HepG2 (cell line): ENCODE data around the gene HRG. TPM values are rescaled to one million over a fixed set of nuclear protein-coding genes. Genes with fewer than 3 reads are reported as not detected.

Experiments
- ATAC-seq: fragments of 200-7000 bp; cut with Tn5 transposase; 3 replicates; pipeline ENCODE4 v1.9.1; 2020; ENCODE audit warnings: mild to moderate bottlenecking, moderate library complexity
- BruUV-seq: library from RNA; stranded (reverse); fragments of 400-500 nt; replicated peaks from 2 replicates; lab custom pipeline; 2021; lab: Mats Ljungman, UMichigan
- CTCF ChIA-PET: fragments of 300-600 bp; formaldehyde crosslinking; extraction: SDS; loops from one replicate; lab custom pipeline; 2021; ENCODE audit warnings: low total read pairs, inconsistent platforms, low intra/inter-chr PET ratio; lab: Yijun Ruan, JAX
- POLR2A ChIA-PET: fragments of 350-600 bp; sonication (Branson Sonifier 250); formaldehyde crosslinking; loops from one replicate; lab custom pipeline; 2020; ENCODE audit warnings: antibody characterized with exemption, inconsistent platforms; lab: Yijun Ruan, JAX
- DNase-seq: peaks from one replicate; pipeline ENCODE4 v3.0.0-alpha.2; 2015; ENCODE audit warnings: low spot score
- FAIRE-seq: peaks from 3 replicates; lab custom pipeline; 2011; peaks lifted over from hg19 to GRCh38; lab: Jason Lieb, UNC
- H2AFZ ChIP-seq: one replicate; pipeline ENCODE4 v1.6.1; 2011; ENCODE audit warnings: low read length, inconsistent platforms
- H3K27ac ChIP-seq: fragments of 300-600 bp; 3 replicates; pipeline ENCODE4 v1.8.0; 2011; ENCODE audit warnings: mixed run types, mild to moderate bottlenecking, mixed read lengths, low read length, inconsistent platforms; ENCODE audit not compliant: insufficient read depth; ENCODE audit errors: extremely low read length
- H3K27me3 ChIP-seq, 2 experiments: fragments of 200-600 bp in 1 of 2; 2 replicates in 1 of 2; 3 replicates in 1 of 2; pipeline versions ENCODE4 v1.6.0 to v1.8.0; 2011; ENCODE audit warnings: low read length in 2 of 2, mild to moderate bottlenecking in 2 of 2, moderate library complexity in 2 of 2, inconsistent platforms in 1 of 2; ENCODE audit not compliant: insufficient read depth in 2 of 2, control insufficient read depth in 1 of 2
- H3K36me3 ChIP-seq, 2 experiments: fragments of 200-600 bp in 1 of 2; replicated peaks in 1 of 2; 2 replicates in 1 of 2; 3 replicates in 1 of 2; pipeline versions ENCODE4 v1.5.1 to v1.8.0; 2011; ENCODE audit warnings: low read length in 2 of 2, inconsistent platforms in 1 of 2; ENCODE audit not compliant: insufficient read depth in 2 of 2, control insufficient read depth in 1 of 2
- H3K4me1 ChIP-seq: 2 replicates; pipeline ENCODE4 v1.5.1; 2012; ENCODE audit warnings: low read length, inconsistent platforms; ENCODE audit not compliant: insufficient read depth
- H3K4me2 ChIP-seq: 2 replicates; pipeline ENCODE4 v1.6.0; 2011; ENCODE audit warnings: low read depth, low read length, inconsistent platforms
- H3K4me3 ChIP-seq, 3 experiments: fragments of 200-600 bp in 1 of 3; sonication (generic), shearing (Covaris generic) in 1 of 3; replicated peaks in 1 of 3; 2 replicates each; pipeline ENCODE4 v1.5.1; 2011 to 2016; ENCODE audit warnings: low read length in 3 of 3, inconsistent platforms in 2 of 3, low read depth in 2 of 3, mild to moderate bottlenecking in 2 of 3, control low read depth in 1 of 3, mixed read lengths in 1 of 3; ENCODE audit not compliant: insufficient read depth in 1 of 3
- H3K79me2 ChIP-seq: one replicate; pipeline ENCODE4 v1.6.1; 2011; ENCODE audit warnings: low read length, inconsistent platforms; ENCODE audit not compliant: insufficient read depth
- H3K9ac ChIP-seq: 2 replicates; pipeline ENCODE4 v1.6.0; 2011; ENCODE audit warnings: mild to moderate bottlenecking, low read depth, low read length, inconsistent platforms; ENCODE audit not compliant: insufficient read depth
- H3K9me3 ChIP-seq: 2 replicates; pipeline ENCODE4 v1.5.1; 2012; ENCODE audit warnings: mild to moderate bottlenecking, low read length
- H4K20me1 ChIP-seq: 2 replicates; pipeline ENCODE4 v1.6.0; 2011; ENCODE audit warnings: inconsistent platforms, mild to moderate bottlenecking, low read length, moderate library complexity; ENCODE audit not compliant: insufficient read depth
- CENPBD1 ChIP-seq: sonication (generic); formaldehyde crosslinking; IDR thresholded peaks from 2 replicates; pipeline ENCODE4 v1.8.0; 2022; ENCODE audit warnings: missing genetic modification reagents, low read depth, mild to moderate bottlenecking, borderline replicate concordance
- CREB1 ChIP-seq, 2 experiments: fragments of 450-650 bp in 1 of 2; IDR thresholded peaks; 2 replicates each; pipeline ENCODE4 v1.6.1; 2016 to 2017; ENCODE audit warnings: control low read depth in 1 of 2, mild to moderate bottlenecking in 1 of 2, missing compliant biosample characterization in 1 of 2, missing genetic modification characterization in 1 of 2
- EED ChIP-seq: sonication (generic); formaldehyde crosslinking; IDR thresholded peaks from 2 replicates; pipeline ENCODE4 v1.5.0; 2020; ENCODE audit warnings: mild to moderate bottlenecking, missing genetic modification reagents
- EHMT2 ChIP-seq: fragments of 200-600 bp; sonication (generic); IDR thresholded peaks from 2 replicates; pipeline ENCODE4 v1.7.0; 2017; ENCODE audit warnings: antibody characterized with exemption, low read depth, low read length, borderline replicate concordance
- ELF1 ChIP-seq: sonication (generic); formaldehyde crosslinking; IDR thresholded peaks from 2 replicates; pipeline ENCODE4 v1.4.0; 2020; ENCODE audit warnings: missing genetic modification reagents
- GPN1 ChIP-seq: sonication (generic); formaldehyde crosslinking; IDR thresholded peaks from 2 replicates; pipeline ENCODE4 v1.5.1; 2020; ENCODE audit warnings: missing genetic modification reagents, borderline replicate concordance
- HHEX ChIP-seq: IDR thresholded peaks from 2 replicates; pipeline ENCODE4 v1.6.1; 2016; ENCODE audit warnings: control low read depth
- JDP2 ChIP-seq: sonication (generic); formaldehyde crosslinking; IDR thresholded peaks from 2 replicates; pipeline ENCODE4 v1.8.1; 2022; ENCODE audit warnings: missing genetic modification reagents, borderline replicate concordance
- NR1H2 ChIP-seq: sonication (generic); formaldehyde crosslinking; IDR thresholded peaks from 2 replicates; pipeline ENCODE4 v1.8.1; 2022; ENCODE audit warnings: low read depth, missing genetic modification reagents, borderline replicate concordance
- THAP11 ChIP-seq: IDR thresholded peaks from 2 replicates; pipeline ENCODE4 v1.6.1; 2016; ENCODE audit warnings: missing biosample characterization, missing genetic modification reagents
- THYN1 ChIP-seq: sonication (generic); formaldehyde crosslinking; IDR thresholded peaks from 2 replicates; pipeline ENCODE4 v1.8.1; 2023; ENCODE audit warnings: low read depth, mild to moderate bottlenecking, moderate library complexity, missing genetic modification reagents, borderline replicate concordance
- TOPORS ChIP-seq: sonication (generic); formaldehyde crosslinking; IDR thresholded peaks from 2 replicates; pipeline ENCODE4 v1.8.0; 2023; ENCODE audit warnings: mild to moderate bottlenecking, missing genetic modification reagents
- ZNF160 ChIP-seq: sonication (generic); formaldehyde crosslinking; IDR thresholded peaks from 2 replicates; pipeline ENCODE4 v1.8.0; 2022; ENCODE audit warnings: mild to moderate bottlenecking, inconsistent platforms, missing genetic modification reagents
- ZNF24 ChIP-seq: fragments of 450-650 bp; IDR thresholded peaks from 2 replicates; pipeline ENCODE4 v1.6.1; 2017; ENCODE audit warnings: antibody characterized with exemption, mild to moderate bottlenecking
- ZNF317 ChIP-seq: sonication (generic); formaldehyde crosslinking; IDR thresholded peaks from 2 replicates; pipeline ENCODE4 v1.5.0; 2020; ENCODE audit warnings: mild to moderate bottlenecking, missing genetic modification reagents
- ZNF670 ChIP-seq: sonication (generic); formaldehyde crosslinking; IDR thresholded peaks from 2 replicates; pipeline ENCODE4 v1.8.0; 2022; ENCODE audit warnings: mild to moderate bottlenecking, missing genetic modification reagents, borderline replicate concordance
- ZNF737 ChIP-seq: sonication (generic); formaldehyde crosslinking; IDR thresholded peaks from 2 replicates; pipeline ENCODE4 v1.5.0; 2020; ENCODE audit warnings: missing genetic modification reagents, mild to moderate bottlenecking, borderline replicate concordance
- ZNF782 ChIP-seq: sonication (generic); formaldehyde crosslinking; IDR thresholded peaks from 2 replicates; pipeline ENCODE4 v1.4.0; 2020; ENCODE audit warnings: missing genetic modification reagents, mild to moderate bottlenecking, borderline replicate concordance
- ZSCAN25 ChIP-seq: sonication (generic); formaldehyde crosslinking; IDR thresholded peaks from 2 replicates; pipeline ENCODE4 v1.8.0; 2022; ENCODE audit warnings: mild to moderate bottlenecking, missing genetic modification reagents
- WGBS: methylation state at CpG from one replicate; pipeline ENCODE4 v1.1.6; 2017; ENCODE audit warnings: low lambda C conversion rate; 5-methylcytosine and 5-hydroxymethylcytosine counted together
- in situ Hi-C: cut with HindIII; loops from 2 replicates; pipeline ENCODE4 v1.10.0; 2017; ENCODE audit warnings: low pct_unique_long_range_greater_than_20kb; ENCODE audit not compliant: extremely low pct_ligation_motif_present
- intact Hi-C: fragments of 100-400 bp; cut with micrococcal nuclease; formaldehyde crosslinking; loops from one replicate; pipeline ENCODE4 v1.10.0; 2022; ENCODE audit not compliant: unreplicated experiment
- polyA plus RNA-seq, 8 experiments: library from polyadenylated mRNA; depleted of rRNA in 3 of 8; stranded (reverse) in 7 of 8; unstranded in 1 of 8; fragments of >200 nt; fragmentation: Illumina TruSeq in 4 of 8; extraction: Trizol in 4 of 8; gene quantifications; 2 replicates each; pipeline versions ENCODE4 v1.2.1 to v1.2.3, GENCODE V29; 2011 to 2016; ENCODE audit warnings: low read depth in 4 of 8, missing spikeins in 1 of 8, mixed read lengths in 1 of 8; ENCODE audit not compliant: insufficient read depth in 1 of 8
- total RNA-seq, 5 experiments: library from RNA; depleted of rRNA; stranded (reverse); fragments of >200 nt; fragmentation: Illumina TruSeq; extraction: Trizol; gene quantifications; 2 replicates each; pipeline ENCODE4 v1.2.3, GENCODE V29; 2016; ENCODE audit warnings: low read depth in 1 of 5
- TF ChIP-seq, protein P1 (sequence below): IDR thresholded peaks from 2 replicates; pipeline ENCODE4 v1.6.1; 2016; ENCODE audit warnings: control low read depth

HRG gene
- total and polyA plus RNA-seq, 2 of the 13 experiments (the other 11 are each of a cell fraction or from before 2014, with no cell fraction given), result 0.09 to 0.11 TPM

- FAIRE-seq (no peak), DNase-seq (no peak), ATAC-seq (peak; percentile 13)
- 87% methylated on average over 16 of the region's 17 CpGs for WGBS
- intact Hi-C loops, result no loop called here
- H3K9ac ChIP-seq, result no peak overlapping the region
- CTCF ChIA-PET, result no interaction called here
- no peak overlapping the region for H3K4me2 ChIP-seq
- BruUV-seq, result TSS peak; percentile 52
- H3K9me3 ChIP-seq, result no peaks in the 10 kb centered on the region
- H3K36me3 ChIP-seq, result peaks cover 12 to 37% of the 10 kb centered on the region in 2 experiments
- H3K27me3 ChIP-seq, result no peaks in the 10 kb centered on the region
- POLR2A ChIA-PET, result interaction anchor here (0.8 to 27.1 kb wide), 11 partner anchors 8 to 207 kb away, joined by 3 to 854 read pairs (median 4); partner anchors contain the start of genes AHSG and DNAJB11
- H2AFZ ChIP-seq, result no peak overlapping the region
- H3K4me1 ChIP-seq, result peaks cover 25% of the 10 kb centered on the region
- H3K79me2 ChIP-seq, result no peaks in the 10 kb centered on the region
- in situ Hi-C loops, result no loop called here
- peaks cover 61% of the 10 kb centered on the region for H4K20me1 ChIP-seq
- peak overlapping the region; percentile 41 for H3K27ac ChIP-seq
- no peak overlapping the region for H3K4me3 ChIP-seq
- peak; percentile 18; the same call in 1 of the 2 replicates for TF ChIP-seq ZNF317 (CRISPR knock-in tag)
- no peak for TF ChIP-seq ZSCAN25
- TF ChIP-seq CENPBD1 (CRISPR knock-in tag), result peak; percentile 92; the same call in 1 of the 2 replicates
- no peak; the same call in 1 of the 2 replicates for TF ChIP-seq ELF1 (CRISPR knock-in tag)
- peak; percentile 95; the same call in 1 of the 2 replicates for TF ChIP-seq THYN1 (CRISPR knock-in tag)
- TF ChIP-seq, protein P1, sequence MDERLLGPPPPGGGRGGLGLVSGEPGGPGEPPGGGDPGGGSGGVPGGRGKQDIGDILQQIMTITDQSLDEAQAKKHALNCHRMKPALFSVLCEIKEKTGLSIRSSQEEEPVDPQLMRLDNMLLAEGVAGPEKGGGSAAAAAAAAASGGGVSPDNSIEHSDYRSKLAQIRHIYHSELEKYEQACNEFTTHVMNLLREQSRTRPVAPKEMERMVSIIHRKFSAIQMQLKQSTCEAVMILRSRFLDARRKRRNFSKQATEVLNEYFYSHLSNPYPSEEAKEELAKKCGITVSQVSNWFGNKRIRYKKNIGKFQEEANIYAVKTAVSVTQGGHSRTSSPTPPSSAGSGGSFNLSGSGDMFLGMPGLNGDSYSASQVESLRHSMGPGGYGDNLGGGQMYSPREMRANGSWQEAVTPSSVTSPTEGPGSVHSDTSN (CRISPR knock-in tag), result no peak
- TF ChIP-seq THAP11, result peak; percentile 26; the same call in 1 of the 2 replicates
- TF ChIP-seq ZNF670 (CRISPR knock-in tag), result 0 out of 2 replicates have a peak, but pooled peaks have one; percentile 6
- TF ChIP-seq TOPORS, result peak; percentile 90
- TF ChIP-seq ZNF782 (CRISPR knock-in tag), result 0 out of 2 replicates have a peak, but pooled peaks have one; percentile 27
- TF ChIP-seq CREB1 (IDR thresholded peaks at IDR 0.05), result no peak
- TF ChIP-seq CREB1 (CRISPR knock-in tag; IDR thresholded peaks at IDR 0.05), result no peak
- TF ChIP-seq GPN1 (CRISPR knock-in tag), result no peak
- TF ChIP-seq HHEX, result no peak
- TF ChIP-seq ZNF160 (CRISPR knock-in tag), result peak; percentile 74; the same call in 1 of the 2 replicates
- TF ChIP-seq ZNF737 (CRISPR knock-in tag), result no peak
- TF ChIP-seq NR1H2 (CRISPR knock-in tag), result no peak
- no peak for TF ChIP-seq EHMT2
- no peak for TF ChIP-seq ZNF24
- TF ChIP-seq EED (CRISPR knock-in tag), result no peak
- TF ChIP-seq JDP2 (CRISPR knock-in tag), result no peak; the same call in 1 of the 2 replicates
Observed at GRCh38 chr3:186620213-186621092, 45.4 kb upstream of the HRG start.
